Activated CD8-positive, alpha-beta T cell treated with anti-CD3 and anti-CD28 coated beads for 36 hours (primary cell): ENCODE measurements around the gene LAMP5. TPM values are rescaled to one million over a fixed set of nuclear protein-coding genes. Genes with fewer than 3 reads are reported as not detected.

Experiments
- ATAC-seq: fragments of 200-7000 bp; cut with Tn5 transposase; one replicate; pipeline ENCODE4 v1.10.0; 2021; ENCODE audit warnings: mild to moderate bottlenecking, moderate library complexity
- CTCF ChIA-PET: fragments of 350-600 bp; sonication (Branson Sonifier 250); formaldehyde crosslinking; loops from one replicate; lab custom pipeline; 2021; ENCODE audit warnings: antibody characterized with exemption; lab: Charles Lee
- POLR2A ChIA-PET: fragments of 350-600 bp; sonication (Branson Sonifier 250); formaldehyde crosslinking; loops from one replicate; lab custom pipeline; 2021; ENCODE audit warnings: antibody characterized with exemption; lab: Charles Lee
- DNase-seq: peaks from one replicate; pipeline ENCODE4 v3.0.0-alpha.2; 2020
- H3K27ac Mint-ChIP-seq: one replicate; pipeline ENCODE4 v1.8.0; 2021; ENCODE audit warnings: mild to moderate bottlenecking, mixed read lengths
- H3K27me3 Mint-ChIP-seq: one replicate; pipeline ENCODE4 v1.8.0; 2021; ENCODE audit warnings: mixed read lengths
- H3K36me3 Mint-ChIP-seq: one replicate; pipeline ENCODE4 v1.8.0; 2021; ENCODE audit warnings: low read depth, mixed read lengths
- H3K4me1 Mint-ChIP-seq: one replicate; pipeline ENCODE4 v1.8.0; 2021; ENCODE audit warnings: low read depth, mixed read lengths
- H3K4me3 Mint-ChIP-seq: one replicate; pipeline ENCODE4 v1.8.0; 2021; ENCODE audit warnings: mild to moderate bottlenecking, moderate library complexity, mixed read lengths
- H3K9me3 Mint-ChIP-seq: one replicate; pipeline ENCODE4 v1.8.0; 2021; ENCODE audit warnings: mixed read lengths
- intact Hi-C: fragments of 100-400 bp; cut with micrococcal nuclease; formaldehyde crosslinking; loops from one replicate; pipeline ENCODE4 v1.10.0; 2022
- total RNA-seq, 2 experiments: library from RNA; stranded (reverse); gene quantifications; one replicate each; pipeline ENCODE4 v1.2.3, GENCODE V29; 2021
- TF ChIP-seq, protein P1 (sequence below): fragments of 200-600 bp; IDR thresholded peaks from one replicate; pipeline ENCODE4 v1.8.0; 2022; ENCODE audit warnings: antibody characterized with exemption, mild to moderate bottlenecking

Gene LAMP5, protein sequence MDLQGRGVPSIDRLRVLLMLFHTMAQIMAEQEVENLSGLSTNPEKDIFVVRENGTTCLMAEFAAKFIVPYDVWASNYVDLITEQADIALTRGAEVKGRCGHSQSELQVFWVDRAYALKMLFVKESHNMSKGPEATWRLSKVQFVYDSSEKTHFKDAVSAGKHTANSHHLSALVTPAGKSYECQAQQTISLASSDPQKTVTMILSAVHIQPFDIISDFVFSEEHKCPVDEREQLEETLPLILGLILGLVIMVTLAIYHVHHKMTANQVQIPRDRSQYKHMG
- total RNA-seq, result not detected

DNA sequence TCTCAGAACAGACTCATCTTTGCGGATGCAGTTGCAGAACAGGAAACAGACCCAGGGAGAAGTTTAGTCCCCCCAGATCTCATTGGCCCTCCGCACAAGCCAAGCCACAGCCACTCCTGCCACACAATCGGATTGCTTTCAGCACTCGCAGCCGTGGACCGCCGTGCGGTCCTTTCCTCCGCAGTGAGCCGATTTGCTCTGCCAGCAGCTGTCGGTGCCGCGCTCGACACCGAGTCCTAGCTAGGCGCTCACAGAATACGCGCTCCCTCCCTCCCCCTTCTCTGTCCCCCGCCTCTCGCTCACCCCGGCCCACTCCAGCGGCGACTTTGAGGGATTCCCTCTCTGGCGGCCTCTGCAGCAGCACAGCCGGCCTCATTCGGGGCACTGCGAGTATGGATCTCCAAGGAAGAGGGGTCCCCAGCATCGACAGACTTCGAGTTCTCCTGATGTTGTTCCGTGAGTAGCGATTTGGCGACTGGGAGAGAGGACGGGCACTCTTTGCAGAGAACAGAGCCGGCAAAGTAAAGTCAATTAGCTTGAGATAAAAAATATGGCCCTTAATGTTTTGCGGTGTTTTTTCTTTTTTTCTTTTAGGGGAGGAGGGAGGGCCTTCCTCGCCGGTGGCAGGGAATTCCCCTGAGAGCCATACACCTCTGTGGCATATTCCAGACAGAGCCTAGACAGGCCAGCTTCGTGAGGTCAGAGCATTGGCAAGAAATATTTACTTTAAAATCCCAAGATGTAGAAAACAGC is at the start of gene LAMP5:
TSS of gene LAMP5 (plus strand) at position 130 of the 753 bp plus-strand sequence. CDS start at position 393, 263 bp downstream.
- Mint-ChIP-seq H3K27me3 (peaks cover 66% of the 10 kb centered on the region), H3K4me1 (peaks cover 2% of the 10 kb centered on the region)
- TF ChIP-seq, protein P1, sequence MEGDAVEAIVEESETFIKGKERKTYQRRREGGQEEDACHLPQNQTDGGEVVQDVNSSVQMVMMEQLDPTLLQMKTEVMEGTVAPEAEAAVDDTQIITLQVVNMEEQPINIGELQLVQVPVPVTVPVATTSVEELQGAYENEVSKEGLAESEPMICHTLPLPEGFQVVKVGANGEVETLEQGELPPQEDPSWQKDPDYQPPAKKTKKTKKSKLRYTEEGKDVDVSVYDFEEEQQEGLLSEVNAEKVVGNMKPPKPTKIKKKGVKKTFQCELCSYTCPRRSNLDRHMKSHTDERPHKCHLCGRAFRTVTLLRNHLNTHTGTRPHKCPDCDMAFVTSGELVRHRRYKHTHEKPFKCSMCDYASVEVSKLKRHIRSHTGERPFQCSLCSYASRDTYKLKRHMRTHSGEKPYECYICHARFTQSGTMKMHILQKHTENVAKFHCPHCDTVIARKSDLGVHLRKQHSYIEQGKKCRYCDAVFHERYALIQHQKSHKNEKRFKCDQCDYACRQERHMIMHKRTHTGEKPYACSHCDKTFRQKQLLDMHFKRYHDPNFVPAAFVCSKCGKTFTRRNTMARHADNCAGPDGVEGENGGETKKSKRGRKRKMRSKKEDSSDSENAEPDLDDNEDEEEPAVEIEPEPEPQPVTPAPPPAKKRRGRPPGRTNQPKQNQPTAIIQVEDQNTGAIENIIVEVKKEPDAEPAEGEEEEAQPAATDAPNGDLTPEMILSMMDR, result no peak

DNA sequence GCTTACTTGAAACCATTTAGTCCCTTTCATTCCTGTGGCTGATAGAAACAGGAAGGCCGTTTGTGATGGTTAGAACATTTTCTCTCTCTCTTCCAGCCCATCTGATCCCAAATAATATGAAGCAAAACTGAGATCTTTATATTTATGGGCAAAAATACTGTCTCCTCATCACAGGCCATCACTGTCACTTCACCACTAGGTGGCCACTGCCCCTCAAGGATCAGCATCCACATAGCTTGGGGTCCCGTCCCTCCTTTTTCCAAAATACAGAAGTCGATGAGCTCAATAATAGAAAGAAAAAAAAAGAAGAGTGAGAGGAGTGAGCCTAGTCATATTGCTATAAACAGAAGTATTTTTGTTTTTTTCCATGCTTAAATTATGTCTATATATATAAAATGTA is 46.4 kb upstream of the LAMP5 start:
- ChIA-PET CTCF (interaction anchor here (1.0 to 1.5 kb wide), 2 partner anchors 11 to 18 kb away, joined by 3 to 4 read pairs; no protein-coding TSS in a partner anchor), POLR2A (no interaction called here)
- no peak for ATAC-seq

More for the DNA sequence above, at the start of gene LAMP5:
- ChIA-PET CTCF (interaction anchor here (0.6 kb wide), 1 partner anchor 107 kb away, joined by 3 read pairs; no protein-coding TSS in a partner anchor), POLR2A (no interaction called here)
- intact Hi-C loops, result no loop called here
- ATAC-seq (no peak), DNase-seq (peak; percentile 12)
- H3K36me3 Mint-ChIP-seq, result no peaks in the 10 kb centered on the region
- H3K4me3 Mint-ChIP-seq, result no peak within 1 kb of the TSS
- no peaks in the 10 kb centered on the region for H3K9me3 Mint-ChIP-seq
- no peak within 1 kb of the TSS for H3K27ac Mint-ChIP-seq

DNA sequence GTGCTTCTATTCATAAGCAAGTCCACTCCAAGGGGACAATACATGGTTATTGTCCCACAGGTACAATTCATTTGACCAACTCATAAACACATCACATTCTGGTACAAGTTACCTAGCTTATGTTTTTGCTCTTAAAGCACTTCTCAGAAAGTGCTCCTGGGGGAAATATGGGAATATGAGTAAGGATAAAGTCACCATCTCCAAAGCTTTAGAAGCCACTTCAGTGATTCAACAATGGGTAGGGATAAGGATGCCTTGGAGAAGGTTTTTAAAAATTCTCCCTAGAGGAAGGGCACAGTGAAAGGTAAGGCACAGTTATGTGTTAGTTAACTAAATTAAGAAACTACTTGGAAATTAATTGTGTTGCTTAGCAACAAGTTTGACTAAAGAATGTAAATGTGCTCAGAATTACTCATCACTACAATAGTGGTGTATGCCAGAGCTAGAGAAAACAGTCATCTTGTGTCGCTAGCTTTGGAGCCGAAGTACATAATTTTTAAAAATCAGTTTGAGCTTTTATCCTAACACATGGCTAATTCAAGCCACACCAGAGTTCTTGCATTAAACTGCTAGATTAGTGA is 39.5 kb upstream of the LAMP5 start:
- intact Hi-C loops, result no loop called here
- Mint-ChIP-seq H3K27me3 (no peaks in the 10 kb centered on the region), H3K36me3 (no peaks in the 10 kb centered on the region), H3K27ac (no peak overlapping the region), H3K4me1 (no peaks in the 10 kb centered on the region), H3K4me3 (no peak overlapping the region), H3K9me3 (no peaks in the 10 kb centered on the region)
- TF ChIP-seq, protein P1, result no peak
- ChIA-PET CTCF (interaction anchor here (1.4 kb wide), 1 partner anchor 17 kb away, joined by 3 read pairs; no protein-coding TSS in a partner anchor), POLR2A (no interaction called here)
- no peak for ATAC-seq
- no peak for DNase-seq

More for the DNA sequence above, 46.4 kb upstream of the LAMP5 start:
- Mint-ChIP-seq H3K36me3 (no peaks in the 10 kb centered on the region), H3K4me3 (no peak overlapping the region), H3K27ac (no peak overlapping the region), H3K4me1 (no peaks in the 10 kb centered on the region), H3K9me3 (peaks cover 11% of the 10 kb centered on the region), H3K27me3 (no peaks in the 10 kb centered on the region)
- TF ChIP-seq, protein P1, result peak; percentile 43
- no peak for DNase-seq
- intact Hi-C loops, result no loop called here

DNA sequence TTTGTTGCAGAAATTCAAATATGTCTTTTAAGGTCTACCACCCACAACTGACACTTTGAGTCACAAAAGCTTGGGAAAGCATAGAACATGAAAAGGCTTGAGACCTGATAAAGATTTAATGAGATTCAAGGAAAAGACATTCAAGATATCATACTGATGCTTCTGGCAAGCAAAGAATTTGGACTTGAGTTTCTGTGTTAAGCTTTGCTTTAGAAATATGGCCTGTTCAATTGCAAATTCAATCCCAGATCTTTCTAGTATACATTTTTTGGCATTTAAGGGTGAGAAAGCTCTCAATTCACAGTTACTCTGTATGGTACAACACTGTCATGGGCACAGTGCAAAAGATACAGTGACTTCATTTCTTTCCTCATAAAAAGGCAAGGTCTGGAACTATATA is 38.9 kb upstream of the LAMP5 start:
- CTCF ChIA-PET, result interaction anchor here (1.4 kb wide), 1 partner anchor 17 kb away, joined by 3 read pairs; no protein-coding TSS in a partner anchor
- Mint-ChIP-seq H3K4me3 (no peak overlapping the region), H3K9me3 (no peaks in the 10 kb centered on the region), H3K4me1 (no peaks in the 10 kb centered on the region), H3K36me3 (no peaks in the 10 kb centered on the region), H3K27me3 (no peaks in the 10 kb centered on the region), H3K27ac (no peak overlapping the region)
- no peak for DNase-seq
- no peak for ATAC-seq
- TF ChIP-seq, protein P1, result no peak
- intact Hi-C loops, result no loop called here
- POLR2A ChIA-PET, result no interaction called here
